AG04449 (cell line): ENCODE results near the gene S100PBP.

ENCODE experiments used
- CTCF ChIA-PET: fragments of 350-600 bp; formaldehyde crosslinking; extraction: SDS; loops from one replicate; lab custom pipeline; 2021; ENCODE audit warnings: antibody characterized with exemption; lab: Yijun Ruan, JAX
- POLR2A ChIA-PET: fragments of 400-600, 350-600 bp; formaldehyde crosslinking; extraction: SDS; loops from one replicate; lab custom pipeline; 2020; ENCODE audit warnings: antibody characterized with exemption, inconsistent platforms; lab: Yijun Ruan, JAX
- DNase-seq: peaks from one replicate; pipeline ENCODE4 v3.0.0-alpha.2; 2010; ENCODE audit warnings: low read depth, low spot score
- H3K4me3 ChIP-seq: 2 replicates; pipeline ENCODE4 v1.5.1; 2011; ENCODE audit warnings: low read depth, mild to moderate bottlenecking, control low read depth, low read length
- TF ChIP-seq, protein P1 (sequence below): IDR thresholded peaks from one replicate; pipeline ENCODE4 v1.5.1; 2011; ENCODE audit warnings: mild to moderate bottlenecking, moderate library complexity, low read length, control low read depth, inconsistent platforms; ENCODE audit not compliant: insufficient read depth; ENCODE audit errors: missing control alignments

S100PBP gene

DNA sequence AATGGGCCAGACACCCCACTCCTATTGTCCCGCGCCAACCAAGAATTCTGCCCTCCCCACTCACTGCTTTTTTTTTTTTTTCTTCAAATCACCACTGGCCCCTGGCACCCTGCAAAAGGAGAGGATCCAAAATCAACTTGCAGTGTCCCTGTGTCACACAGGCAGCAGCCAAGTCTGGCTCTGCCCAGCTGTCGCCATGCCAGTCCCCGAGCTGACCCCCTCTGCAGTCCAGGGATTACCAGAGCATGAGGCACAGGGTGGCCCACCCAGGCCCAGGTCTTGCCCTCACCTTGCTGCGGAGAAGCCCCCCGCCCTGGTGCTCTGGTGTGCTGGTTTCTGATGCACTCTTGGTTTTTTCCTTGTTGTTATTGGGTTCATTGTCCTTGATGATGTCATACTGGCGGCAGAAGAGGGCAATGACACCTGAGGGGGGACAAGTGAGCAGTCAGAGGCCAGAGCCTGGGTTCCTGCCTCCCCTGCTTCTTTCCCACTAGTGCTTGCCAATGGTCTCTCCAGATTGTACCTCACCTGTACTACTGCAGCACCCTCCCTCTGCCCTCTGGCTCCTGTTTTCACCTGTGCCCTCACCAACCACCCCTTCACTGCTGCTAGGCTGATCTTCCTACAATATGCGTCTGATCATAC, 47.0 kb downstream of the S100PBP start:
- TF ChIP-seq, protein P1, sequence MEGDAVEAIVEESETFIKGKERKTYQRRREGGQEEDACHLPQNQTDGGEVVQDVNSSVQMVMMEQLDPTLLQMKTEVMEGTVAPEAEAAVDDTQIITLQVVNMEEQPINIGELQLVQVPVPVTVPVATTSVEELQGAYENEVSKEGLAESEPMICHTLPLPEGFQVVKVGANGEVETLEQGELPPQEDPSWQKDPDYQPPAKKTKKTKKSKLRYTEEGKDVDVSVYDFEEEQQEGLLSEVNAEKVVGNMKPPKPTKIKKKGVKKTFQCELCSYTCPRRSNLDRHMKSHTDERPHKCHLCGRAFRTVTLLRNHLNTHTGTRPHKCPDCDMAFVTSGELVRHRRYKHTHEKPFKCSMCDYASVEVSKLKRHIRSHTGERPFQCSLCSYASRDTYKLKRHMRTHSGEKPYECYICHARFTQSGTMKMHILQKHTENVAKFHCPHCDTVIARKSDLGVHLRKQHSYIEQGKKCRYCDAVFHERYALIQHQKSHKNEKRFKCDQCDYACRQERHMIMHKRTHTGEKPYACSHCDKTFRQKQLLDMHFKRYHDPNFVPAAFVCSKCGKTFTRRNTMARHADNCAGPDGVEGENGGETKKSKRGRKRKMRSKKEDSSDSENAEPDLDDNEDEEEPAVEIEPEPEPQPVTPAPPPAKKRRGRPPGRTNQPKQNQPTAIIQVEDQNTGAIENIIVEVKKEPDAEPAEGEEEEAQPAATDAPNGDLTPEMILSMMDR: no peak
- ChIA-PET CTCF (interaction anchor here (7.7 kb wide), 1 partner anchor 9 kb away, joined by 112 read pairs; the partner anchor contains the start of gene FNDC5), POLR2A (no interaction called here)
- no peak for DNase-seq
- H3K4me3 ChIP-seq: no peak overlapping the region

DNA sequence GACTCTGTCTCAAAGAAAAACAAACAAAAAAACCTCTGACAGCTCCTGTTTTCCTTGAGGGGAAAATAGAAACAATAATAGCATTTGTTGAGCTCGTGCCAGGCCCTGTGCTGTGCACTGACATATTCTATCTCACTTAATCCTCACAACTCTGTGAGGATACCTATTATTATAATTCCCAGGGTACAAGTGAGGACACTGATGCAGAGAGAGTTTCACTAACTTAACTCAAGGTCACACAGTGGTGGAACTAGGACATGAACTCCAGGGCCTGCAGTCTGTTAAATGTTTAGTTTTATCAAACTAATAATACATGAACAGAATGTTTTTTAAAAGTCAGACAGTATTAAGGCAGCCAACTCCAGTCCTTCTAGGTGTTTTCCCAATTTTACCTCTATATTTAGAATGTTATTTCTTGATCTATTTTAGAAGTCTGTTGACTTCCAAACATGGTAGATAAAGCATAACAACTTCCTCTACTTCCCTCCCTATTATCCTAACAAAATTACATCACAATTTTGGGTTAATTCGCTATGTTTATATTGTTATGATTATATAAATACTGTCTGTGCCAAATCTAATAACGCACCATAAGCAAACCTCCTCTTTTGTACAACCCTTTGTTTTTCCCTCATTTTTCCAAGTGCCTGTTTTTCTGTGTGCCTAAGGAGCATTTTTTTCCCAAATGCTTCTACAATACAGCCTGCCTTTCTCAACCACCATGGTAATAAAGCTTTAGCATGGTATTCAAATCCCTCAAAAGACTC, 48.4 kb downstream of the S100PBP start:
- no peak overlapping the region for H3K4me3 ChIP-seq
- DNase-seq: no peak
- ChIA-PET CTCF (interaction anchor here (0.7 to 3.0 kb wide), 5 partner anchors 10 to 227 kb away, joined by 3 to 22 read pairs (median 3); no protein-coding TSS in a partner anchor), POLR2A (no interaction called here)
- TF ChIP-seq, protein P1: no peak

DNA sequence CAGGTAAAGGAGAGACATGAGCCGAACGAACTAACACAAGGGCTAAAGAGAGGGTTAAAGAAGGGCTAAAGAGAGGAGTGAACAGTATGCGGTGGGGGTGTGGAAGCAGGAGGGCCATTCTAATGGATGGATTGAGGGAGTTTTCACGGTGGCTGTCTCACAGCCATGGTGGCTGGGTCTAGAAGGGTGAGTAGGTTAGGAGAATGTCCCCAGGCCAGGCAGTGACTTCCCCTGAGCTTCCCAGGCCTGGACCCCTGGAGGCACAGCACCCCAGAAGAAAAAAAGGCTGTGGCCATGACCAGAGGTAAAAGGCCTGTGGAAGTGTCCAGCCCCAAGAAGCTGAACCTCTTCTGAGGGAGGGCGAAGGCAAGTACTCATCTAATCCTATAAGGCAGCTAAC, 49.7 kb downstream of the S100PBP start:
- H3K4me3 ChIP-seq: no peak overlapping the region
- DNase-seq: no peak
- POLR2A ChIA-PET: no interaction called here
- TF ChIP-seq, protein P1: no peak
- CTCF ChIA-PET: interaction anchor here (1.0 to 3.0 kb wide), 5 partner anchors 9 to 347 kb away, joined by 3 to 22 read pairs (median 4); no protein-coding TSS in a partner anchor

DNA sequence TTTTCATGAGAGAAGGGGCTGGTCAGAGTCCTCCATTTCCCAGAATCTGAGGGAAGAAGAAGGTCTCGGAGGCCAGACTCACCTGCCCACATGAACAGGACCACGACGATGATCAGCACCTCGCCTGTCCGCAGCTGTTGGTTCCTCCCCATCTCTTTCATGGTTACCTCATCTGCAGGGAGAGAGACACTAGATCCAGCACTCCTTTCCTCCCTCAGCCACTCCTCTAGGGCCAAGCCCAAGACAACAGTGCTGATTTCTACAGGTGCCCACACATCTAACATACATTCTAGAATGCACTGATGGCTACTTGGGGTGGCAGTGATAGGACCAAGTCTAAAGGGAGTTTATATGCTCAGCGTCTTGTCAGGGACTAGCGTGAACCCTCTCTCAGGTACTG, 50.2 kb downstream of the S100PBP start:
- ChIA-PET CTCF (interaction anchor here (1.0 to 3.0 kb wide), 4 partner anchors 9 to 347 kb away, joined by 3 to 22 read pairs (median 4); no protein-coding TSS in a partner anchor), POLR2A (no interaction called here)
- TF ChIP-seq, protein P1: no peak
- DNase-seq: no peak
- H3K4me3 ChIP-seq: no peak overlapping the region

DNA sequence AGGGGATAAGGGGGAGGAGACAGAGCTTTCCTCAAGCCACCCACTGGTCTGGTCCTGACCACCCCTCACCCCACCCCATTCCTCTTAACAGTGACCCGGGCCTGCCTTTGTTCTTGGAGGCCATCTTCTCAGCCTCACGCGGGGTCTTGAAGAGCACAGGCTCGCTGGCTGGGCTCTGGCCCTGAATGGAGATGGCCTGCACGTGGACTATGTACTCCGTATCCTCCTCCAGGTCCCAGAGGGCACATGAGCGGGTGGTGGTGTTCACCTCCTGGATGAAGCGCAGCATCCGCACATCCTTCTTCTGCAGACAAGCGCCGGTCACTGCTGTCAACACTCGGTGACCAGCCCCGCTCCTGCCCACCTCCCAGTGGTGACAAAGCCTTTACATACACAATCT, 50.6 kb downstream of the S100PBP start:
- POLR2A ChIA-PET: no interaction called here
- TF ChIP-seq, protein P1: no peak
- CTCF ChIA-PET: interaction anchor here (1.0 to 3.0 kb wide), 3 partner anchors 8 to 25 kb away, joined by 3 to 22 read pairs (median 3); no protein-coding TSS in a partner anchor
- DNase-seq: no peak
- no peak overlapping the region for H3K4me3 ChIP-seq

DNA sequence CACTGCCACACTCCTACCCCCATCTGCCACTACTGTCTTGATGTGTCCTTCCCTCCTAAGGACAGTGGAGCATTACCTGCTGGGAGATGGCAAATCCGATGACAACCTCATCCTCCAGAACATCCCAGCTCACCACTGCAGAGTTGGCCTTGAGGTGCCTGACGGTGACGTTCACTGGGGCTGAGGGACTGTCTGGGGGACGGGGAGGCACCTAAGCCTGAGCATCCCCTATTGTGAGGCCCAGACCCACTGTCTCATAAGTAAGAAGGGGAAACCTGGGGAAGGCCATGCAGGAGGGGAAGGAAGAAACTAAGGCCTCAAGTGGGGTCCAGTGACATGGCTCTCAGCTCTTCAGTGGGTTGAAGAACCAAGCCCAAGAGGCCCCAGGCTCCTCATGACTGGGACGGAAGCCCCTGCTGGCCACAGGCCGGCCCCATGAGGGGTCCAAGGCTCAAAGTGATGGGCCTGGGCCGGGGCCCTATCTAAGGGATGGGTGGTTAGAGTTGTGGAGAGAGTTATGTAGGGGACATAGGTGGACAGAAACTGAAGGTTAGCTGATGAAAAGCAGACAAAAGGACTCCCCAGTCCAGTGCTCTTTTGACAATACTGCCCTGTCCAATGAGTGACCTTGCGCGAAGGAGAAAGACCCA, 51.5 kb downstream of the S100PBP start:
- TF ChIP-seq, protein P1: no peak
- H3K4me3 ChIP-seq: no peak overlapping the region

More for the DNA sequence above, 51.5 kb downstream of the S100PBP start:
- POLR2A ChIA-PET: no interaction called here
- DNase-seq: no peak
- CTCF ChIA-PET: interaction anchor here (0.5 to 1.0 kb wide), 3 partner anchors 10 to 348 kb away, joined by 3 to 4 read pairs (median 3); no protein-coding TSS in a partner anchor
